HL-60 (cell line): ENCODE results near the gene KDM1B.

Source experiments
- GABPA ChIP-seq: IDR thresholded peaks from 2 replicates; pipeline ENCODE4 v1.6.1; 2012; ENCODE audit warnings: low read depth
- SPI1 ChIP-seq: IDR thresholded peaks from 2 replicates; pipeline ENCODE4 v1.6.1; 2012; ENCODE audit warnings: low read depth, mild to moderate bottlenecking, borderline replicate concordance
- TF ChIP-seq, protein P1 (sequence below): IDR thresholded peaks from one replicate; pipeline ENCODE4 v1.5.1; 2011; ENCODE audit warnings: low read length, control low read depth, inconsistent platforms; ENCODE audit not compliant: insufficient read depth

DNA sequence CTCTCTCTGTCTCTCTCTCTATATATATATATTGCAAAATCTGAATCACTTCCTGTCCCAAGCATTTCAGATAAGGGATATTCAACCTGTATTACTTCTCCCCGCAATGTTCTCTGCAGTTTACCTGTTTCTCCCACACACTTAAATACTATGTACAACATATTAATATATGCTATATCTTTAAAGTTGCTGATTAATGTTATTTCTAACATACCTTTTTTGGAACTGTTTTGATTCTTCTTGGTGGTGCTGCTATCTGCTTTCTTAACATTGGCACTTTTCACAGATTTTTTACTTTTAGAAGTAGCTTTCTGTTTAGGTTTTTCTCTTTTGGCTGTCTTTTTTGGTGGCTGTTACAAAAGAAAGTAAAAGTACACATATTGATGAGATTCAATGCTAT, 81.9 kb downstream of the KDM1B start:
- TF ChIP-seq, protein P1, sequence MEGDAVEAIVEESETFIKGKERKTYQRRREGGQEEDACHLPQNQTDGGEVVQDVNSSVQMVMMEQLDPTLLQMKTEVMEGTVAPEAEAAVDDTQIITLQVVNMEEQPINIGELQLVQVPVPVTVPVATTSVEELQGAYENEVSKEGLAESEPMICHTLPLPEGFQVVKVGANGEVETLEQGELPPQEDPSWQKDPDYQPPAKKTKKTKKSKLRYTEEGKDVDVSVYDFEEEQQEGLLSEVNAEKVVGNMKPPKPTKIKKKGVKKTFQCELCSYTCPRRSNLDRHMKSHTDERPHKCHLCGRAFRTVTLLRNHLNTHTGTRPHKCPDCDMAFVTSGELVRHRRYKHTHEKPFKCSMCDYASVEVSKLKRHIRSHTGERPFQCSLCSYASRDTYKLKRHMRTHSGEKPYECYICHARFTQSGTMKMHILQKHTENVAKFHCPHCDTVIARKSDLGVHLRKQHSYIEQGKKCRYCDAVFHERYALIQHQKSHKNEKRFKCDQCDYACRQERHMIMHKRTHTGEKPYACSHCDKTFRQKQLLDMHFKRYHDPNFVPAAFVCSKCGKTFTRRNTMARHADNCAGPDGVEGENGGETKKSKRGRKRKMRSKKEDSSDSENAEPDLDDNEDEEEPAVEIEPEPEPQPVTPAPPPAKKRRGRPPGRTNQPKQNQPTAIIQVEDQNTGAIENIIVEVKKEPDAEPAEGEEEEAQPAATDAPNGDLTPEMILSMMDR: no peak
- TF ChIP-seq GABPA (no peak), SPI1 (no peak)
